Suprapubic skin (tissue), 4 donors: Measurements from ENCODE around the gene TARM1. TPM values are rescaled to one million over a fixed set of nuclear protein-coding genes. Genes with fewer than 3 reads are reported as not detected.
A peak's percentile ranks its signal among the peaks of the same experiment; 100 is the strongest.
"Not testable (repeated sequence)": the region's sequence is repeated elsewhere in the genome, so short reads cannot be mapped to it uniquely, and the experiment has no call there.

Experiments used
- DNase-seq, 2 donors: peaks; one replicate each; pipeline ENCODE4 v3.0.0-alpha.2; 2019; ENCODE audit warnings: low spot score in 2 of 2
- H3K27ac ChIP-seq: fragments of 200-600 bp; sonication (generic); one replicate; pipeline ENCODE4 v1.5.1; 2019
- H3K27me3 ChIP-seq: fragments of 200-600 bp; sonication (generic); one replicate; pipeline ENCODE4 v1.5.1; 2019
- H3K36me3 ChIP-seq: fragments of 200-600 bp; sonication (generic); one replicate; pipeline ENCODE4 v1.5.1; 2019
- H3K4me1 ChIP-seq: fragments of 200-600 bp; sonication (generic); one replicate; pipeline ENCODE4 v1.5.1; 2019
- H3K4me3 ChIP-seq: fragments of 200-600 bp; sonication (generic); one replicate; pipeline ENCODE4 v1.5.1; 2019; ENCODE audit warnings: mild to moderate bottlenecking
- H3K9me3 ChIP-seq: fragments of 200-600 bp; sonication (generic); one replicate; pipeline ENCODE4 v1.5.1; 2019
- EP300 ChIP-seq: sonication (generic); formaldehyde crosslinking; IDR thresholded peaks from one replicate; pipeline ENCODE4 v1.6.1; 2017; ENCODE audit warnings: antibody characterized with exemption
- POLR2A ChIP-seq, 2 donors: fragments of 450-650 bp; IDR thresholded peaks; one replicate each; pipeline ENCODE4 v1.6.1; 2017; ENCODE audit warnings: antibody characterized with exemption in 2 of 2, mild to moderate bottlenecking in 2 of 2, moderate library complexity in 2 of 2
- POLR2AphosphoS5 ChIP-seq, 3 donors: sonication (generic); formaldehyde crosslinking; IDR thresholded peaks; one replicate each; pipeline ENCODE4 v1.6.1; 2017; ENCODE audit warnings: antibody characterized with exemption in 3 of 3
- WGBS: methylation state at CpG from one replicate; pipeline ENCODE4 v1.1.5; 2018; 5-methylcytosine and 5-hydroxymethylcytosine counted together
- total RNA-seq, 4 donors: library from RNA; depleted of rRNA; stranded (reverse); fragments of >200 nt; gene quantifications; one replicate each; pipeline ENCODE4 v1.1.0, GENCODE V29; 2016
- TF ChIP-seq, protein P1 (sequence below), 2 donors: fragments of 200-600 bp in 1 of 2; fragments of 450-650 bp in 1 of 2; sonication (generic) in 1 of 2; IDR thresholded peaks; one replicate each; pipeline ENCODE4 v1.5.1; 2016 to 2019; ENCODE audit warnings: antibody characterized with exemption in 2 of 2, mild to moderate bottlenecking in 1 of 2, moderate library complexity in 1 of 2

TARM1 gene
- total RNA-seq, 4 donors from 2014 or later = not detected

DNA sequence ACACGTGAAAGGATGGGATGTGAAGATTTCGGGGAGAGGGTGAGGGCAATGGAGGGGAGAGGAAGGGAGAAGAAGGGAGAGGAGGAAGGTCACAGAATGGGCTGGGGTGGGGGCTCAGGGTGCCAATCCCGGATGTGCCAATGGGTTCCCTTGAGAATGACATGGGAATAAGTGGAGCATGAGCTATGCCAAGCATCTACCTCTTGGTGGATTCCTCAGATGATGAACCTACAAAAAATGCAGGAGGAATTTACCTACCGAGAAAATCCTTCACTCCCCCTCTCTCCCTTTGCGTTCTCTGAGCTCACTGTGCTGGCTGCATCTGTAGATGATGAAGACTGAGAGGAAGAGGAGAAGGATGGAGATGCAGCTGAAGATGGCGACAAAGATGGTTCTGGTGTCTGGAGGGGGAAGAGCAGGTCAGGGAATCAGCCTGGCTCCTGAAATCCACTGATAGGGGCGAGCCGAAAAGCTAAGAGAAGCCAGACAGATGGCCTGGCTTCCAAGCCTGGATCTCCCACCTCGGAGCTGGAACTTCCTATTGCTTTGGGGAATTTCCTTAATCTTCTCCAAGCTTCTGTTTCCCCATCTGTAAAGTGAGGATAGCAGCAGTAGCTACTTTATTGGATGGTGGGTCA lies 39.1 kb downstream of the TARM1 start:
- 59% methylated on average over 9 of the region's 9 CpGs for WGBS
- no peak overlapping the region for H3K27ac ChIP-seq
- H3K9me3 ChIP-seq = no peaks in the 10 kb centered on the region
- DNase-seq = no peak
- TF ChIP-seq POLR2A (IDR thresholded peaks at IDR 0.05) (no peak), POLR2AphosphoS5 (IDR thresholded peaks at IDR 0.05) (no peak), EP300 (no peak)
- TF ChIP-seq, protein P1, sequence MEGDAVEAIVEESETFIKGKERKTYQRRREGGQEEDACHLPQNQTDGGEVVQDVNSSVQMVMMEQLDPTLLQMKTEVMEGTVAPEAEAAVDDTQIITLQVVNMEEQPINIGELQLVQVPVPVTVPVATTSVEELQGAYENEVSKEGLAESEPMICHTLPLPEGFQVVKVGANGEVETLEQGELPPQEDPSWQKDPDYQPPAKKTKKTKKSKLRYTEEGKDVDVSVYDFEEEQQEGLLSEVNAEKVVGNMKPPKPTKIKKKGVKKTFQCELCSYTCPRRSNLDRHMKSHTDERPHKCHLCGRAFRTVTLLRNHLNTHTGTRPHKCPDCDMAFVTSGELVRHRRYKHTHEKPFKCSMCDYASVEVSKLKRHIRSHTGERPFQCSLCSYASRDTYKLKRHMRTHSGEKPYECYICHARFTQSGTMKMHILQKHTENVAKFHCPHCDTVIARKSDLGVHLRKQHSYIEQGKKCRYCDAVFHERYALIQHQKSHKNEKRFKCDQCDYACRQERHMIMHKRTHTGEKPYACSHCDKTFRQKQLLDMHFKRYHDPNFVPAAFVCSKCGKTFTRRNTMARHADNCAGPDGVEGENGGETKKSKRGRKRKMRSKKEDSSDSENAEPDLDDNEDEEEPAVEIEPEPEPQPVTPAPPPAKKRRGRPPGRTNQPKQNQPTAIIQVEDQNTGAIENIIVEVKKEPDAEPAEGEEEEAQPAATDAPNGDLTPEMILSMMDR (IDR thresholded peaks at IDR 0.05) = no peak
- no peaks in the 10 kb centered on the region for H3K4me1 ChIP-seq
- H3K4me3 ChIP-seq = no peak overlapping the region
- peaks cover 30% of the 10 kb centered on the region for H3K27me3 ChIP-seq
- no peaks in the 10 kb centered on the region for H3K36me3 ChIP-seq

DNA sequence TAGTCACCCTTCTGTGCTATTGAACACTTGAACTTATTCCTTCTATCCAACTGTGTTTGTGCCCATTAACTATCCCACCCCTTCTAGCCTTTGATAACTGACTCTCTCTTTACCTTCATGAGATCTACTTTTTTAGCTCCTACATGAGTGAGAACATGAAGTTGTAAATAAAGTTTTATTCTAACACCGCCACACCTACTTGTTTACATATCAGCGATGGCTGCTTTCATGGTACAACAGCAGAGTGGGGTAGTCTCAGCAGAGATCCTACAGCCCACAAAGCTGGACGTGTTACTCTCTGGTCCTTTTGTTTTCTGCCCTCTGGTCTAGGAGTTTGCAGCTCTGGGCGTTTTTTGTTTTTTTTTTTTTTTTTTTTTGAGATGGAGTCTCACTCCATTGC lies 41.2 kb downstream of the TARM1 start:
- DNase-seq = no peak
- Histone ChIP-seq H3K27ac (no peak overlapping the region), H3K9me3 (no peaks in the 10 kb centered on the region), H3K4me1 (no peaks in the 10 kb centered on the region), H3K27me3 (peaks cover 23% of the 10 kb centered on the region), H3K4me3 (no peak overlapping the region), H3K36me3 (no peaks in the 10 kb centered on the region)
- 83% methylated on average over 4 of the region's 4 CpGs for WGBS
- TF ChIP-seq, protein P1 (IDR thresholded peaks at IDR 0.05) = no peak
- TF ChIP-seq EP300 (no peak), POLR2AphosphoS5 (IDR thresholded peaks at IDR 0.05) (no peak), POLR2A (IDR thresholded peaks at IDR 0.05) (no peak)

DNA sequence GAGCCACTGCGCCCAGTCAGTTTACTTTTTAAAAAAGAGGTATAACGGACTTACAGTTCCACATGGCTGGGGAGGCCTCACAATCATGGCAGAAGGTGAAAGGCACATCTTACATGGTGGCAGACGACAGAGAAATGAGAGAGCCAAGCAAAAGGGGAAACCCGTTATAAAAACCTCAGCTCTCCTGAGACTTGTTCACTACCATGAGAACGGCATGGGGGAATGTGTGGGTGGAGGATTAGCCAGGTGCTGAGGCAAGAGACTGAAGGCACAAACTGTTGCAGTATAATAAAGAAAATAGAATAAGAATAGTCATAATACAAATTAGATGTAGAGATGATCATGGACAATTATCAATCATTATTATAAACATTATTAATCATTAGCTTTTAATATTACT lies 44.6 kb downstream of the TARM1 start:
- not testable (repeated sequence) for H3K27ac ChIP-seq, H3K9me3 ChIP-seq, H3K36me3 ChIP-seq, H3K4me1 ChIP-seq, H3K4me3 ChIP-seq, H3K27me3 ChIP-seq, DNase-seq
- WGBS = 82% methylated on average over 5 of the region's 5 CpGs

DNA sequence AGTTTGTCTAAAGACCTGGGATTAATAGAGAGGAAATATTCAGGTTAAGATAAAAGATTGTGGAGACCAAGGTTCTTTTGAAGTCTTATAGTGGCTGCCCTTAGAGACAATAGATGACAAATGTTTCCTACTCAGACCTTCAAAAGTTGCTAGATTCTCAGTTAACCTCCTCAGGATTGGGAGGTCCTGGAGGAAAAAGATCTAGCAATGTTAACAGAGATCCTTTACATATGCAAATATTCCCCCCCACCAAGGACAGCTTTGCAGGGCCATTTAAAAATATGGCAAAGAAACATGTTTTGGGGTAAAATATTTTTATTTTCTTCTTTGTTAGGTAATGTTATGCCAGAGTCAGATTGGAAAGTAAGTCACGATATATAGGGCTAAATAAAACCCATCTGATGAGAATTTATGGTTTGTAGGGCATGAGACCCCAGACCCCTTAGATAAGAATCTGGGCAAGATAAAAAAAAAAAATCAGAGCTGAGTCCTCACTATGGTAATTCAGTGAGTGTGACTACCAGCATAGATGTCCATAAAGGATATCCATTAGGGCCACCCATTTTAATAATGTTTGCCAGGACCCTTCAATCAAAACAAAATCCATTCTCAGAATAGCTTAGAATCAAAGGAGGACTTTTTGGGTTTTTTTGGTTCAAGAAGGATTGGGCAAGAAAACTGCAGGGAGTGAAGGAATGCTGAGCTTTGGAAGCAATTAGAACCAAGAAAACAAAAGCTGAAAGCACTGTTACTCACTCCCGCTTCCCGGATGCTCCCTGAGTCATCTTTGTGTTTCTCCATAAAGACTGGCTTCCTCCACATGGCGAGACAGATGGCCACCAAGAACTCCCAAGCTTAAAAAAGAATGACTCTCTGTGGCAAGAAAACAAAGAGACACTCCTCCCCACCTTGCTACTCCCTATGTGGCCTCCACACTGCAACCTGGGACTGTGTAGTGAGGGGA lies 45.7 kb downstream of the TARM1 start:
- Histone ChIP-seq H3K27ac (no peak overlapping the region), H3K27me3 (peaks cover 13% of the 10 kb centered on the region), H3K4me3 (no peak overlapping the region), H3K9me3 (no peaks in the 10 kb centered on the region), H3K36me3 (no peaks in the 10 kb centered on the region), H3K4me1 (no peaks in the 10 kb centered on the region)
- 42% methylated on average over 4 of the region's 4 CpGs for WGBS
- TF ChIP-seq, protein P1 (IDR thresholded peaks at IDR 0.05) = no peak
- no peak for TF ChIP-seq EP300
- TF ChIP-seq POLR2A (IDR thresholded peaks at IDR 0.05) = no peak
- TF ChIP-seq POLR2AphosphoS5 (IDR thresholded peaks at IDR 0.05) = no peak
- DNase-seq = no peak

DNA sequence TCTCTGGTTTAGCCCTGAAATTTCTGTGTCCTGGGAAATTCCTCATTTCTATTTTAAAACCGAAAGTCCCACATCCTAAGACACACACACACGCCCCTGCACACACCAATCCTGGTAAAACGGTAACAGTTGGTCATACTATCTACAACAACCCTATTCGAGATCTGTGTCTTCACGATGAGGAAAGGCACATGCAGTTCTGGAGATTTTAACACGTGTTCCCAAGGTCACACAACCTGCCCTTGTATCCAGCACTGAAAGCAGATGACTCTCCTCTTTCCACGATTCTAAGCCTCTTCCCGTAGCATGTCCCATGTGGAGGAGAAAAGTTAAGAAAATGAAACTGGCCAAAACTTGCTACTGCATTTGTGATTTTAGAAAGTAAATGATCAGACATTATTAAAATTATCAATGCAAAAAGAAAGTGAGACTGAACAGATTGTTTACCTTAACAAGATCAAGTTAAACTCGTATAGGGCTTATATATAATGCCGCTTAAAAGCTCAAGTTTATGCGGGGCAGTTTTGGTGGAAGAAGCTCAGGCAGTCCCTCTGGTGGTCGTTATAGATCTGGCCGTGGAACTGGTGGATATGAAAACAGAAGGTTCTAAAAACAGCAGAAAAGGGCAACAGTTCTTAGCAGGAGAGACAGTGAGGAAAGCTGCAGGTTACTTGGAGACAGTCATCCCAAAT lies 50.1 kb downstream of the TARM1 start:
- WGBS = 42% methylated on average over 13 of the region's 13 CpGs
- Histone ChIP-seq H3K4me1 (no peaks in the 10 kb centered on the region), H3K9me3 (no peaks in the 10 kb centered on the region), H3K27ac (no peak overlapping the region), H3K4me3 (peak overlapping the region; percentile 18), H3K36me3 (no peaks in the 10 kb centered on the region), H3K27me3 (peaks cover 23% of the 10 kb centered on the region)
- DNase-seq = no peak
- TF ChIP-seq, protein P1 (IDR thresholded peaks at IDR 0.05) = no peak
- no peak for TF ChIP-seq POLR2AphosphoS5 (IDR thresholded peaks at IDR 0.05)
- no peak for TF ChIP-seq EP300
- no peak for TF ChIP-seq POLR2A (IDR thresholded peaks at IDR 0.05)
